OCI-LY3 (cell line): ENCODE data around the gene DPCD.
A peak's percentile ranks its signal among the peaks of the same experiment; 100 is the strongest.
"Not testable (repeated sequence)": the region's sequence is repeated elsewhere in the genome, so short reads cannot be mapped to it uniquely, and the experiment has no call there.

Experiments used
- H2AFZ ChIP-seq: fragments of 200-600, 300-600 bp; shearing (Covaris generic); 2 replicates; pipeline ENCODE4 v1.6.0; 2014; ENCODE audit warnings: antibody characterized with exemption, low read depth, low read length
- H3K27ac ChIP-seq: fragments of 200-600, 300-600 bp; sonication (generic); 2 replicates; pipeline ENCODE4 v1.5.1; 2014; ENCODE audit warnings: mild to moderate bottlenecking, low read length, moderate library complexity, mixed read lengths
- H3K27me3 ChIP-seq: fragments of 200-600, 300-600 bp; sonication (generic); 2 replicates; pipeline ENCODE4 v1.6.1; 2014; ENCODE audit warnings: low read depth, low read length, mixed read lengths
- H3K36me3 ChIP-seq: fragments of 200-600, 300-600 bp; sonication (generic); replicated peaks from 2 replicates; pipeline ENCODE3; 2014; ENCODE audit warnings: low read depth, low read length, mixed read lengths
- H3K4me1 ChIP-seq: fragments of 300-600, 200-600 bp; sonication (generic); 2 replicates; pipeline ENCODE4 v1.6.1; 2014; ENCODE audit warnings: low read length, mixed read lengths
- H3K4me2 ChIP-seq: fragments of 200-600, 300-600 bp; sonication (generic); 2 replicates; pipeline ENCODE4 v1.6.1; 2014; ENCODE audit warnings: low read length, mixed read lengths
- H3K4me3 ChIP-seq: fragments of 300-600, 200-600 bp; sonication (generic); 2 replicates; pipeline ENCODE4 v1.5.1; 2014; ENCODE audit warnings: antibody characterized with exemption, mild to moderate bottlenecking, low read length, moderate library complexity
- H3K79me2 ChIP-seq: fragments of 300-600, 200-600 bp; shearing (Covaris generic); 2 replicates; pipeline ENCODE4 v1.6.1; 2014; ENCODE audit warnings: mild to moderate bottlenecking, low read length, mixed read lengths
- H3K9ac ChIP-seq: fragments of 300-600, 200-600 bp; shearing (Covaris generic); 2 replicates; pipeline ENCODE4 v1.6.0; 2014; ENCODE audit warnings: mild to moderate bottlenecking, low read length, moderate library complexity
- H3K9me3 ChIP-seq: fragments of 200-600, 300-600 bp; shearing (Covaris generic); 2 replicates; pipeline ENCODE4 v1.6.1; 2014; ENCODE audit warnings: low read length, mixed read lengths; ENCODE audit not compliant: insufficient read depth
- H4K20me1 ChIP-seq: fragments of 200-600, 300-600 bp; sonication (generic); 2 replicates; pipeline ENCODE4 v1.6.1; 2016; ENCODE audit warnings: low read length, mixed read lengths; ENCODE audit not compliant: insufficient read depth
- CTCF ChIP-seq: fragments of 200-600, 300-600 bp; sonication (generic); IDR thresholded peaks from 2 replicates; pipeline ENCODE4 v1.5.1; 2014; ENCODE audit warnings: antibody characterized with exemption, low read length, low read depth
- EZH2phosphoT487 ChIP-seq: fragments of 200-600 bp; shearing (Covaris generic); IDR thresholded peaks from 2 replicates; pipeline ENCODE4 v1.6.1; 2018; ENCODE audit warnings: antibody characterized with exemption, mixed run types, low read depth

DPCD gene

GRCh38 chr10:101580486-101581399 lies 7.4 kb upstream of the DPCD start:
- no peaks in the 10 kb centered on the region for H3K9me3 ChIP-seq
- no peak overlapping the region for H3K4me2 ChIP-seq
- H3K36me3 ChIP-seq = no peaks in the 10 kb centered on the region
- H3K9ac ChIP-seq = no peak overlapping the region
- H3K4me1 ChIP-seq = no peaks in the 10 kb centered on the region
- TF ChIP-seq CTCF (no peak), EZH2phosphoT487 (no peak)
- no peak overlapping the region for H3K27ac ChIP-seq
- no peaks in the 10 kb centered on the region for H4K20me1 ChIP-seq
- H3K27me3 ChIP-seq = no peaks in the 10 kb centered on the region
- H3K4me3 ChIP-seq = no peak overlapping the region
- no peaks in the 10 kb centered on the region for H3K79me2 ChIP-seq
- H2AFZ ChIP-seq = no peak overlapping the region

GRCh38 chr10:101585841-101586240 lies 2.3 kb upstream of the DPCD start:
- Histone ChIP-seq H3K4me2 (no peak overlapping the region), H3K36me3 (no peaks in the 10 kb centered on the region), H3K79me2 (peaks cover 9% of the 10 kb centered on the region), H3K27ac (no peak overlapping the region), H2AFZ (no peak overlapping the region), H3K4me1 (peaks cover 11% of the 10 kb centered on the region), H3K9ac (no peak overlapping the region), H3K27me3 (no peaks in the 10 kb centered on the region), H4K20me1 (no peaks in the 10 kb centered on the region), H3K9me3 (no peaks in the 10 kb centered on the region), H3K4me3 (no peak overlapping the region)
- no peak for TF ChIP-seq CTCF
- TF ChIP-seq EZH2phosphoT487 = no peak

- no peak overlapping the region for H3K9ac ChIP-seq
- no peaks in the 10 kb centered on the region for H3K36me3 ChIP-seq
- no peak overlapping the region for H2AFZ ChIP-seq
- no peaks in the 10 kb centered on the region for H4K20me1 ChIP-seq
- H3K4me1 ChIP-seq = peaks cover 11% of the 10 kb centered on the region
- no peaks in the 10 kb centered on the region for H3K9me3 ChIP-seq
- peak overlapping the region; percentile 61 for H3K4me2 ChIP-seq
- H3K27ac ChIP-seq = no peak overlapping the region
- no peak for TF ChIP-seq EZH2phosphoT487
- TF ChIP-seq CTCF = no peak
- no peaks in the 10 kb centered on the region for H3K27me3 ChIP-seq
- H3K79me2 ChIP-seq = peaks cover 9% of the 10 kb centered on the region
- H3K4me3 ChIP-seq = peak overlapping the region; percentile 98
Measured at GRCh38 chr10:101588879-101589278, 758 bp downstream of the DPCD start.

- not testable (repeated sequence) for H4K20me1 ChIP-seq, H3K9me3 ChIP-seq, H3K4me2 ChIP-seq, H3K27ac ChIP-seq, H3K4me3 ChIP-seq, H3K36me3 ChIP-seq, H2AFZ ChIP-seq, H3K9ac ChIP-seq, H3K4me1 ChIP-seq, H3K79me2 ChIP-seq, H3K27me3 ChIP-seq
Measured at GRCh38 chr10:101593331-101593730, 5.2 kb downstream of the DPCD start.
